TTC549 (cell line): ENCODE measurements around the gene MPZL2.

Experiments used
- FAIRE-seq: peaks from 2 replicates; lab custom pipeline; 2012; peaks lifted over from hg19 to GRCh38; lab: Jason Lieb, UNC

Gene MPZL2

GRCh38 chr11:118217575-118217974 is 46.5 kb downstream of the MPZL2 start:
- no peak for FAIRE-seq

- no peak for FAIRE-seq
Measured at GRCh38 chr11:118216621-118217481, 47.2 kb downstream of the MPZL2 start.

GRCh38 chr11:118215765-118216164 is 48.3 kb downstream of the MPZL2 start:
- FAIRE-seq = no peak

GRCh38 chr11:118215262-118215661 is 48.8 kb downstream of the MPZL2 start:
- no peak for FAIRE-seq

GRCh38 chr11:118214210-118214914 is 49.7 kb downstream of the MPZL2 start:
- FAIRE-seq = no peak

GRCh38 chr11:118213781-118214180 is 50.3 kb downstream of the MPZL2 start:
- no peak for FAIRE-seq

GRCh38 chr11:118213201-118213600 is 50.9 kb downstream of the MPZL2 start:
- no peak for FAIRE-seq

- no peak for FAIRE-seq
Measured at GRCh38 chr11:118212781-118213191, 51.3 kb downstream of the MPZL2 start.

- FAIRE-seq = no peak
Measured at GRCh38 chr11:118212131-118212725, 51.9 kb downstream of the MPZL2 start.

- FAIRE-seq = no peak
Measured at GRCh38 chr11:118211006-118211405, 53.1 kb downstream of the MPZL2 start.

GRCh38 chr11:118210323-118210722 is 53.8 kb downstream of the MPZL2 start:
- no peak for FAIRE-seq

- FAIRE-seq = no peak
Measured at GRCh38 chr11:118209033-118209432, 55.1 kb downstream of the MPZL2 start.

GRCh38 chr11:118207079-118207478 is 57.0 kb downstream of the MPZL2 start:
- FAIRE-seq = no peak

- FAIRE-seq = no peak
Measured at GRCh38 chr11:118206391-118207031, 57.6 kb downstream of the MPZL2 start.

GRCh38 chr11:118205606-118206378 is 58.3 kb downstream of the MPZL2 start:
- FAIRE-seq = no peak
